ENCODE results near the gene PTPN7. TPM values are rescaled to one million over a fixed set of nuclear protein-coding genes. Genes with fewer than 3 reads are reported as not detected.
A peak's percentile ranks its signal among the peaks of the same experiment; 100 is the strongest.

The PTPN7 gene
- 10 to 100 TPM in 1 of 2 donors, 1 to 10 TPM in 1; 2.7 to 11.7 TPM for total RNA-seq
- 1 to 10 TPM; 1.0 to 1.9 (median 1.4) TPM for polyA plus RNA-seq (ENCODE audit: insufficient read length in 6 of 6)
- long read RNA-seq, donor 1, partial matches to known transcripts, result 0 of 2 reads
- long read RNA-seq, donor 1, other reads (novel, unspliced or antisense), result 0 of 2 reads
- long read RNA-seq, donor 2, result 0 reads
- long read RNA-seq, donor 3, result 0 reads
- long read RNA-seq, donor 4, partial matches to known transcripts, result 0 of 1 reads
- long read RNA-seq, donor 4, other reads (novel, unspliced or antisense), result 0 of 1 reads
- long read RNA-seq, donor 5, result 0 reads
- long read RNA-seq, donor 6, result 0 reads
- long read RNA-seq, donor 7, result 0 reads
- long read RNA-seq, donor 8, result 0 reads
- long read RNA-seq, donor 9, result 0 reads
- long read RNA-seq, donor 10, partial matches to known transcripts, result 2 of 7 reads
- long read RNA-seq, donor 10, other reads (novel, unspliced or antisense), result 1 of 7 reads
- long read RNA-seq, donor 11, partial matches to known transcripts, result 0 of 1 reads
- long read RNA-seq, donor 11, other reads (novel, unspliced or antisense), result 0 of 1 reads
- long read RNA-seq, donor 12, result 0 reads

DNA sequence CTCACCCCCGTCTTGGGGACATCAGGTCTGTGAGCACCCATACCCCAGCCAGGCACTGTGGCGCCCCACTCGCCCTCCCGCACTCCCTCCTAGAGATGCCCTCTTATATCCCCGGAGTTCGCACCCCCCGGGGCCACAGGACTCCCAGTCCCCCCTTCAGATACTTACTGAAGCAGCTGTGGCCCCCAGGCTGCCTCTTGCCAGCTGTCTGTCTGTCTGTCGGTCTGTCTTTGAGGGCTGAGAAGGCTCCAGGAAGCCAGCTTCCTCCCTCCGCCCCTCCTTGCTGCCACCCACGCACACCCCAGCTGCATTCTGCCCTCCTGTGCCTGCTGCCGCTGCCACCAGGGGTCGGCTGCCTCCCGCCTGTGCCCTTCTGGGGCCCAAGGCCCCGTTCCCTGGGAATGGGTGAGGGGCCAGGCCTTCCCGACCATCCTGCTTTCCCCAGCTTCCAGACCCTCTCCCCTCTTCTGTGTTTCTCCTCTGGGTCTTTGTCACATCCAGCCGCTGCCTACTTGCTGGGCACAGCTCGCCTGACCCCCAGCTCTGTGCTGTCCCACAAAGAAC is at the start of gene PTPN7:
PTPN7 (minus strand) TSS at position 226 of the 564 bp plus-strand sequence. CDS start 1,200 bp downstream, outside the sequence.
- no peaks in the 10 kb centered on the region for H3K27me3 ChIP-seq
- H3K27ac ChIP-seq, result peak within 1 kb of the TSS; percentile 19 to 80
- intact Hi-C loops (cut with DNase I), result no loop called here
- no peaks in the 10 kb centered on the region for H3K9me3 ChIP-seq
- ATAC-seq (peak; percentile 48), DNase-seq (peak in 2 of 4 donors; percentile 65 to 91)
- peaks cover 1 to 82% of the 10 kb centered on the region in 2 donors for H3K4me1 ChIP-seq
- H3K4me3 ChIP-seq, result peak within 1 kb of the TSS in 1 of 2 donors; percentile 51
- TF ChIP-seq, protein P1, sequence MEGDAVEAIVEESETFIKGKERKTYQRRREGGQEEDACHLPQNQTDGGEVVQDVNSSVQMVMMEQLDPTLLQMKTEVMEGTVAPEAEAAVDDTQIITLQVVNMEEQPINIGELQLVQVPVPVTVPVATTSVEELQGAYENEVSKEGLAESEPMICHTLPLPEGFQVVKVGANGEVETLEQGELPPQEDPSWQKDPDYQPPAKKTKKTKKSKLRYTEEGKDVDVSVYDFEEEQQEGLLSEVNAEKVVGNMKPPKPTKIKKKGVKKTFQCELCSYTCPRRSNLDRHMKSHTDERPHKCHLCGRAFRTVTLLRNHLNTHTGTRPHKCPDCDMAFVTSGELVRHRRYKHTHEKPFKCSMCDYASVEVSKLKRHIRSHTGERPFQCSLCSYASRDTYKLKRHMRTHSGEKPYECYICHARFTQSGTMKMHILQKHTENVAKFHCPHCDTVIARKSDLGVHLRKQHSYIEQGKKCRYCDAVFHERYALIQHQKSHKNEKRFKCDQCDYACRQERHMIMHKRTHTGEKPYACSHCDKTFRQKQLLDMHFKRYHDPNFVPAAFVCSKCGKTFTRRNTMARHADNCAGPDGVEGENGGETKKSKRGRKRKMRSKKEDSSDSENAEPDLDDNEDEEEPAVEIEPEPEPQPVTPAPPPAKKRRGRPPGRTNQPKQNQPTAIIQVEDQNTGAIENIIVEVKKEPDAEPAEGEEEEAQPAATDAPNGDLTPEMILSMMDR (IDR thresholded peaks at IDR 0.05), result peak in 1 of 2 donors; percentile 25
- peaks cover 0 to 7% of the 10 kb centered on the region in 2 donors for H3K36me3 ChIP-seq

- Histone ChIP-seq H3K4me3 (no peak overlapping the region), H3K4me1 (peaks cover 0 to 4% of the 10 kb centered on the region in 2 donors), H3K27me3 (peaks cover 3 to 37% of the 10 kb centered on the region in 2 donors), H3K36me3 (no peaks in the 10 kb centered on the region), H3K27ac (no peak overlapping the region), H3K9me3 (no peaks in the 10 kb centered on the region)
- intact Hi-C loops (cut with DNase I), result no loop called here
- ATAC-seq (no peak), DNase-seq (no peak)
- TF ChIP-seq, protein P1 (IDR thresholded peaks at IDR 0.05), result no peak
Measured at GRCh38 chr1:202208351-202208857, 48.0 kb upstream of the PTPN7 start.

DNA sequence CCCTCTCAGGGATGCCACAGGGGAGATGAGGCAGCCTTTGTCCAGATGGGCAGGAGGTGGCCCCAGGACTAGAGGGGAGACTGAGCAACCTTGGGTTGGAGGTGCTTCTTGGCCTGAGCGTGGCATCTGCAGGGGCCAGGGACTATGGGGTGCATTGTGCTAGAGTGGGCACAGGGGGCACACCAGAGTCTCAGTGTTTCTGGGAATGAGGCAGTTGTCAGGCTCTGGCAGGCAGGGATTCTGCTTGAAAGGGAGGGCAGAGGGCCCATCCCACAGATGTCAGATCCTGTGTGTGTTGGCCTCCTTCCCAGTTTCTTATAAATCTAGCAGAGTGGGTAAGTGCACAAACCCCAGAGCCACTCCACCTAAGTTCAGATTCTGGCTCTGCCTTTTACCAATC is 46.9 kb upstream of the PTPN7 start:
- peaks cover 0 to 27% of the 10 kb centered on the region in 2 donors for H3K27me3 ChIP-seq
- intact Hi-C loops (cut with DNase I), result no loop called here
- TF ChIP-seq, protein P1 (IDR thresholded peaks at IDR 0.05), result no peak
- ATAC-seq (peak; percentile 49), DNase-seq (peak in 1 of 4 donors; percentile 48)
- no peak overlapping the region for H3K27ac ChIP-seq
- H3K4me1 ChIP-seq, result peaks cover 0 to 4% of the 10 kb centered on the region in 2 donors
- no peaks in the 10 kb centered on the region for H3K9me3 ChIP-seq
- no peak overlapping the region for H3K4me3 ChIP-seq
- H3K36me3 ChIP-seq, result no peaks in the 10 kb centered on the region

DNA sequence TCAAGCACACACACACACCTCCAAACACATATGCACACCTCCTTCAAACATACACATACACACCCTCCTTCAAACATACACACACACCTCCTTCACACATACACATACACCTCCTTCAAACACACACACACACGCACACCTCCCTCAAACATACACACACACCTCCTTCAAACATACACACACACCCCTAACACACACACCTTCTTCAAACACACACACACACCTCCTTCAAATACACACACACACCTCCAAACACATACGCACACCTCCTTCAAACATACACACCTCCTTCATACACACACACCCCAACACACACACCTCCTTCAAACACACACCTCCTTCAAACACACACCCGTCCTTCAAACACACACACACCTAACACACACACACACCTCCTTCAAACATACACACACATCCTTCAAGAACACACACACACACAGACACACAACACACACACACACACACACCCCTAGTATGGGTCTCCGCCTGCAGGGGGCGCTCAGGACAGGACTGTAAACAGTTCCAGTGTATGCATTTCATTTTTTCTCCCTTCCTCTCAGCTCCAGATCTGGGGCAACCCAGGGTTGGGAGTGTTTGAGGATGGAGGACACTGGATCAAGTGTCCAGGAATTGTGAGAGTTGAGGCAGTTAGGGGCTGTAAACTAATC is 45.3 kb upstream of the PTPN7 start:
- TF ChIP-seq, protein P1 (IDR thresholded peaks at IDR 0.05), result no peak
- Histone ChIP-seq H3K4me3 (no peak overlapping the region), H3K4me1 (peaks cover 0 to 4% of the 10 kb centered on the region in 2 donors), H3K27ac (no peak overlapping the region), H3K27me3 (peaks cover 0 to 13% of the 10 kb centered on the region in 2 donors), H3K36me3 (no peaks in the 10 kb centered on the region), H3K9me3 (no peaks in the 10 kb centered on the region)
- intact Hi-C loops (cut with DNase I), result no loop called here
- DNase-seq (no peak), ATAC-seq (peak; percentile 47)
